GM12891 (cell line): ENCODE results near the gene HSPA13.

Experiments
- PAX5 ChIP-seq: IDR thresholded peaks from 2 replicates; pipeline ENCODE4 v1.6.1; 2011; ENCODE audit warnings: low read length, moderate library complexity, mild to moderate bottlenecking; ENCODE audit not compliant: insufficient read depth, severe bottlenecking
- POLR2A ChIP-seq: IDR thresholded peaks from 2 replicates; pipeline ENCODE4 v1.6.1; 2011; ENCODE audit warnings: low read depth, low read length, control low read depth
- POLR2AphosphoS5 ChIP-seq: IDR thresholded peaks from 2 replicates; pipeline ENCODE4 v1.6.1; 2011; ENCODE audit warnings: low read depth, low read length, control low read depth
- POU2F2 ChIP-seq: IDR thresholded peaks from 2 replicates; pipeline ENCODE4 v1.6.1; 2011; ENCODE audit warnings: low read depth, mild to moderate bottlenecking, control low read depth, low read length, moderate library complexity
- SPI1 ChIP-seq: IDR thresholded peaks from 2 replicates; pipeline ENCODE4 v1.6.1; 2011; ENCODE audit warnings: low read depth, low read length, control low read depth
- TAF1 ChIP-seq: IDR thresholded peaks from 2 replicates; pipeline ENCODE4 v1.6.1; 2011; ENCODE audit warnings: low read depth, low read length, control low read depth

GRCh38 chr21:14366998-14367397 lies 15.9 kb downstream of the HSPA13 start:
- no peak for TF ChIP-seq POLR2A
- TF ChIP-seq TAF1: no peak
- no peak for TF ChIP-seq POLR2AphosphoS5
- no peak for TF ChIP-seq POU2F2
- TF ChIP-seq PAX5: no peak
- TF ChIP-seq SPI1: no peak
